ENCODE results near the gene NME7. TPM values are rescaled to one million over a fixed set of nuclear protein-coding genes. Genes with fewer than 3 reads are reported as not detected.

The NME7 gene
- total and polyA plus RNA-seq, 2 experiments from 2014 or later, result 39.1 to 48.5 TPM

GRCh38 chr1:169112241-169112640 is 255.4 kb downstream of the NME7 start (continued):
- TF ChIP-seq ZNF462 (CRISPR knock-in tag; IDR thresholded peaks at IDR 0.05), result no peak

- peaks cover 55% of the 10 kb centered on the region for H3K4me1 ChIP-seq (ENCODE audit: insufficient read depth)
- no peaks in the 10 kb centered on the region for H3K27me3 ChIP-seq (ENCODE audit: insufficient read depth)
- H3K27ac ChIP-seq (ENCODE audit: low read depth), result no peak overlapping the region
- Mint-ChIP-seq H3K9me3 (peaks cover 4% of the 10 kb centered on the region; the same call in 1 of the 3 replicates), H3K4me1 (peaks cover 57% of the 10 kb centered on the region), H3K27me3 (ENCODE audit: insufficient read depth, low read depth, poor library complexity) (peaks cover 10% of the 10 kb centered on the region), H3K4me3 (no peak overlapping the region), H3K27ac (no peak overlapping the region), H3K36me3 (ENCODE audit: low read depth) (peaks cover 56% of the 10 kb centered on the region)
- H3K4me3 ChIP-seq, result no peak overlapping the region
- 0 out of 2 replicates have a peak, but pooled peaks cover 4% of the 10 kb centered on the region for H3F3A ChIP-seq (replicated peaks; ENCODE audit: low read depth)
- DNase-seq (ENCODE audit: low spot score) (no peak), ATAC-seq (no peak)
- no peak overlapping the region for H3K4me2 ChIP-seq
- H2AFZ ChIP-seq, result no peak overlapping the region
- H3K36me3 ChIP-seq (ENCODE audit: insufficient read depth), result peaks cover 21% of the 10 kb centered on the region
- no peaks in the 10 kb centered on the region for H3K9me2 ChIP-seq (ENCODE audit: insufficient read depth)
- no peaks in the 10 kb centered on the region; the same call in 1 of the 2 replicates for H4K20me1 ChIP-seq (replicated peaks; ENCODE audit: insufficient read depth)
- H3K79me2 ChIP-seq (replicated peaks; ENCODE audit: insufficient read depth), result peaks cover 77% of the 10 kb centered on the region
- TF ChIP-seq NANOG (IDR thresholded peaks at IDR 0.05; ENCODE audit: borderline replicate concordance) (no peak), REST (IDR thresholded peaks at IDR 0.05; ENCODE audit: unreplicated experiment) (no peak), ETS1 (IDR thresholded peaks at IDR 0.05) (no peak), EZH2 (IDR thresholded peaks at IDR 0.05; ENCODE audit: low read depth, unreplicated experiment) (no peak)
- TF ChIP-seq, protein P1, sequence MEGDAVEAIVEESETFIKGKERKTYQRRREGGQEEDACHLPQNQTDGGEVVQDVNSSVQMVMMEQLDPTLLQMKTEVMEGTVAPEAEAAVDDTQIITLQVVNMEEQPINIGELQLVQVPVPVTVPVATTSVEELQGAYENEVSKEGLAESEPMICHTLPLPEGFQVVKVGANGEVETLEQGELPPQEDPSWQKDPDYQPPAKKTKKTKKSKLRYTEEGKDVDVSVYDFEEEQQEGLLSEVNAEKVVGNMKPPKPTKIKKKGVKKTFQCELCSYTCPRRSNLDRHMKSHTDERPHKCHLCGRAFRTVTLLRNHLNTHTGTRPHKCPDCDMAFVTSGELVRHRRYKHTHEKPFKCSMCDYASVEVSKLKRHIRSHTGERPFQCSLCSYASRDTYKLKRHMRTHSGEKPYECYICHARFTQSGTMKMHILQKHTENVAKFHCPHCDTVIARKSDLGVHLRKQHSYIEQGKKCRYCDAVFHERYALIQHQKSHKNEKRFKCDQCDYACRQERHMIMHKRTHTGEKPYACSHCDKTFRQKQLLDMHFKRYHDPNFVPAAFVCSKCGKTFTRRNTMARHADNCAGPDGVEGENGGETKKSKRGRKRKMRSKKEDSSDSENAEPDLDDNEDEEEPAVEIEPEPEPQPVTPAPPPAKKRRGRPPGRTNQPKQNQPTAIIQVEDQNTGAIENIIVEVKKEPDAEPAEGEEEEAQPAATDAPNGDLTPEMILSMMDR (conservative IDR thresholded peaks at IDR 0.05; ENCODE audit: low read depth in 2 of 2), result no peak
Observed at GRCh38 chr1:169111472-169111871, 256.1 kb downstream of the NME7 start.
